ENCODE measurements around the gene PSTPIP2. TPM values are rescaled to one million over a fixed set of nuclear protein-coding genes. Genes with fewer than 3 reads are reported as not detected.

Gene PSTPIP2
- total and polyA plus RNA-seq, 2 of the 13 experiments (the other 11 are each of a cell fraction or from before 2014, with no cell fraction given): 0.25 to 0.27 TPM

DNA sequence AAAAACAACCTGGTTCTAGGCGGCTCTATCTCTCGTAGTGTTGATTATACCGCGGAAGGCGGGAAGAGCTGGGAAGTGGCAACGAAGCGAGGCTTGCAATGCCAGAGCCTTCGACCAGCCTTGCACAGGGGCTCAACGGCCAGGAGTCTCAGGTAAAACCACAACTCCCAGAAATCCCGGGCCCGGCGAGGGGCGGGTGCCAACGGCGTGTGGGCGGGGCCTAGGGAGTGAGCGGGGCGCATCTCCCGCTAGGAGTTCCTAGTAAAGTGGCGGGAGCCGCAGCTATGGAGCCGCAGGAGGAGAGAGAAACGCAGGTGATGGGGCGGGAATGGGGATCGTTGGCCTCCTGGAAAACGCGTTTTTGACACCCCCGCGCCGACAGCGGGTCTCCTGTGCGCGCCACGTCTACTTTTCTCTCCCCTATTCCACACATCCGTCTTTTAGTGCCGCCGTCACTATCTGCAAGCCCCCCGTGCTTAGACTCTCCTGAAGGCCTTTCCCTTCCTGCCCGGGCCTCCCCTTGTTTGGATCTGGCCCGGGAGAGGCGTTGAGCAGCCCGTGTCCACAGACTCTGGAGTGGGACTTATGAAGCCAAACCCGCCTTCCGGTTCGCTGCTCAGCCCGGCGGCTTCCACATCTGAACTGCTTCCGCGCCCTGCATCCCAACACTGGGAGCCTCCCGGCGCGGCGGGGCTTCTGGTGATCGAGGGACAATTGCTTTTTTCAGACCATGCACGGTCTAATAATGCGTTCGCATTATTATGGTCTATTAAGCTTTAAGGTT lies 32.3 kb upstream of the PSTPIP2 start, which contains the start of gene HAUS1 (continued):
- TF ChIP-seq ZBTB49 (CRISPR knock-in tag; IDR thresholded peaks at IDR 0.05; ENCODE audit: borderline replicate concordance) (no peak), ZNF576 (CRISPR knock-in tag; IDR thresholded peaks at IDR 0.05) (no peak), ZNF180 (CRISPR knock-in tag; IDR thresholded peaks at IDR 0.05; ENCODE audit: borderline replicate concordance, low read depth) (no peak), ZNF850 (CRISPR knock-in tag; conservative IDR thresholded peaks at IDR 0.05) (no peak), ZBTB20 (CRISPR knock-in tag; IDR thresholded peaks at IDR 0.05; ENCODE audit: borderline replicate concordance, low read depth) (0 out of 2 replicates have a peak, but pooled peaks have one; percentile 37), FOXO1 (CRISPR knock-in tag; IDR thresholded peaks at IDR 0.05) (no peak; the same call in 1 of the 2 replicates), ZNF574 (CRISPR knock-in tag; IDR thresholded peaks at IDR 0.05) (peak; percentile 79), MTF1 (CRISPR knock-in tag; IDR thresholded peaks at IDR 0.05) (peak; percentile 79; the same call in 1 of the 2 replicates), ZNF572 (CRISPR knock-in tag; IDR thresholded peaks at IDR 0.05) (no peak), HNF1B (CRISPR knock-in tag; IDR thresholded peaks at IDR 0.05) (peak; percentile 59; the same call in 1 of the 2 replicates)
- TF ChIP-seq, protein P1, sequence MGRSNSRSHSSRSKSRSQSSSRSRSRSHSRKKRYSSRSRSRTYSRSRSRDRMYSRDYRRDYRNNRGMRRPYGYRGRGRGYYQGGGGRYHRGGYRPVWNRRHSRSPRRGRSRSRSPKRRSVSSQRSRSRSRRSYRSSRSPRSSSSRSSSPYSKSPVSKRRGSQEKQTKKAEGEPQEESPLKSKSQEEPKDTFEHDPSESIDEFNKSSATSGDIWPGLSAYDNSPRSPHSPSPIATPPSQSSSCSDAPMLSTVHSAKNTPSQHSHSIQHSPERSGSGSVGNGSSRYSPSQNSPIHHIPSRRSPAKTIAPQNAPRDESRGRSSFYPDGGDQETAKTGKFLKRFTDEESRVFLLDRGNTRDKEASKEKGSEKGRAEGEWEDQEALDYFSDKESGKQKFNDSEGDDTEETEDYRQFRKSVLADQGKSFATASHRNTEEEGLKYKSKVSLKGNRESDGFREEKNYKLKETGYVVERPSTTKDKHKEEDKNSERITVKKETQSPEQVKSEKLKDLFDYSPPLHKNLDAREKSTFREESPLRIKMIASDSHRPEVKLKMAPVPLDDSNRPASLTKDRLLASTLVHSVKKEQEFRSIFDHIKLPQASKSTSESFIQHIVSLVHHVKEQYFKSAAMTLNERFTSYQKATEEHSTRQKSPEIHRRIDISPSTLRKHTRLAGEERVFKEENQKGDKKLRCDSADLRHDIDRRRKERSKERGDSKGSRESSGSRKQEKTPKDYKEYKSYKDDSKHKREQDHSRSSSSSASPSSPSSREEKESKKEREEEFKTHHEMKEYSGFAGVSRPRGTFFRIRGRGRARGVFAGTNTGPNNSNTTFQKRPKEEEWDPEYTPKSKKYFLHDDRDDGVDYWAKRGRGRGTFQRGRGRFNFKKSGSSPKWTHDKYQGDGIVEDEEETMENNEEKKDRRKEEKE (IDR thresholded peaks at IDR 0.05): no peak
- TF ChIP-seq, protein P2, sequence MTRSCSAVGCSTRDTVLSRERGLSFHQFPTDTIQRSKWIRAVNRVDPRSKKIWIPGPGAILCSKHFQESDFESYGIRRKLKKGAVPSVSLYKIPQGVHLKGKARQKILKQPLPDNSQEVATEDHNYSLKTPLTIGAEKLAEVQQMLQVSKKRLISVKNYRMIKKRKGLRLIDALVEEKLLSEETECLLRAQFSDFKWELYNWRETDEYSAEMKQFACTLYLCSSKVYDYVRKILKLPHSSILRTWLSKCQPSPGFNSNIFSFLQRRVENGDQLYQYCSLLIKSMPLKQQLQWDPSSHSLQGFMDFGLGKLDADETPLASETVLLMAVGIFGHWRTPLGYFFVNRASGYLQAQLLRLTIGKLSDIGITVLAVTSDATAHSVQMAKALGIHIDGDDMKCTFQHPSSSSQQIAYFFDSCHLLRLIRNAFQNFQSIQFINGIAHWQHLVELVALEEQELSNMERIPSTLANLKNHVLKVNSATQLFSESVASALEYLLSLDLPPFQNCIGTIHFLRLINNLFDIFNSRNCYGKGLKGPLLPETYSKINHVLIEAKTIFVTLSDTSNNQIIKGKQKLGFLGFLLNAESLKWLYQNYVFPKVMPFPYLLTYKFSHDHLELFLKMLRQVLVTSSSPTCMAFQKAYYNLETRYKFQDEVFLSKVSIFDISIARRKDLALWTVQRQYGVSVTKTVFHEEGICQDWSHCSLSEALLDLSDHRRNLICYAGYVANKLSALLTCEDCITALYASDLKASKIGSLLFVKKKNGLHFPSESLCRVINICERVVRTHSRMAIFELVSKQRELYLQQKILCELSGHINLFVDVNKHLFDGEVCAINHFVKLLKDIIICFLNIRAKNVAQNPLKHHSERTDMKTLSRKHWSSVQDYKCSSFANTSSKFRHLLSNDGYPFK (CRISPR knock-in tag; IDR thresholded peaks at IDR 0.05; ENCODE audit: borderline replicate concordance): peak; percentile 53; the same call in 1 of the 2 replicates
- TF ChIP-seq, protein P3, sequence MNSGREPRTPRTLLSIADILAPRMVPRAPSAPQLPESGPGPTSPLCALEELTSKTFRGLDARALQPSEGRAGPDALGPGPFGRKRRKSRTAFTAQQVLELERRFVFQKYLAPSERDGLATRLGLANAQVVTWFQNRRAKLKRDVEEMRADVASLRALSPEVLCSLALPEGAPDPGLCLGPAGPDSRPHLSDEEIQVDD (CRISPR knock-in tag; IDR thresholded peaks at IDR 0.05; ENCODE audit: borderline replicate concordance): no peak

Measured in HepG2 (cell line).